DMS114 treated with DMSO at 0.1 percent for 48 hours (cell line): ENCODE results near the gene RAD51B.

Experiments
- DNase-seq: peaks from one replicate; lab custom pipeline; 2025; ENCODE audit not compliant: unreplicated experiment; lab: John Stamatoyannopoulos, UW

RAD51B gene

GRCh38 chr14:68449561-68450181 is 630.1 kb downstream of the RAD51B start:
- no peak for DNase-seq

GRCh38 chr14:68450391-68451120 is 631.0 kb downstream of the RAD51B start:
- no peak for DNase-seq

- no peak for DNase-seq
Observed at GRCh38 chr14:68451696-68452373, 632.3 kb downstream of the RAD51B start.

GRCh38 chr14:68458253-68458652 is 638.7 kb downstream of the RAD51B start:
- DNase-seq, result no peak

- DNase-seq, result no peak
Observed at GRCh38 chr14:68458840-68459469, 639.4 kb downstream of the RAD51B start.

GRCh38 chr14:68459480-68460136 is 640.0 kb downstream of the RAD51B start:
- DNase-seq, result no peak

- DNase-seq, result no peak
Observed at GRCh38 chr14:68460541-68460940, 641.0 kb downstream of the RAD51B start.

- no peak for DNase-seq
Observed at GRCh38 chr14:68461086-68461485, 641.5 kb downstream of the RAD51B start.

GRCh38 chr14:68462683-68463082 is 643.1 kb downstream of the RAD51B start:
- no peak for DNase-seq

- no peak for DNase-seq
Observed at GRCh38 chr14:68463299-68463698, 643.7 kb downstream of the RAD51B start.

- DNase-seq, result no peak
Observed at GRCh38 chr14:68463705-68464374, 644.3 kb downstream of the RAD51B start.

GRCh38 chr14:68464711-68465110 is 645.1 kb downstream of the RAD51B start:
- DNase-seq, result no peak

GRCh38 chr14:68466491-68466977 is 647.0 kb downstream of the RAD51B start:
- no peak for DNase-seq

GRCh38 chr14:68467425-68467824 is 647.8 kb downstream of the RAD51B start:
- no peak for DNase-seq

- DNase-seq, result no peak
Observed at GRCh38 chr14:68468437-68469207, 649.0 kb downstream of the RAD51B start.

- no peak for DNase-seq
Observed at GRCh38 chr14:68469208-68469713, 649.7 kb downstream of the RAD51B start.

- no peak for DNase-seq
Observed at GRCh38 chr14:68470361-68470760, 650.8 kb downstream of the RAD51B start.

- DNase-seq, result no peak
Observed at GRCh38 chr14:68471029-68471963, 651.7 kb downstream of the RAD51B start.
